ENCODE results near the gene CECR2. TPM values are rescaled to one million over a fixed set of nuclear protein-coding genes. Genes with fewer than 3 reads are reported as not detected.

The CECR2 gene
- total RNA-seq, 1 experiment from 2014 or later: 154 TPM

- Mint-ChIP-seq H3K4me1 (no peaks in the 10 kb centered on the region), H3K9me3 (no peaks in the 10 kb centered on the region), H3K27me3 (ENCODE audit: low read depth) (no peaks in the 10 kb centered on the region), H3K4me3 (no peak overlapping the region), H3K27ac (peak overlapping the region in 1 of 3 experiments; percentile 18; a peak in 1 of 7 replicates), H3K36me3 (ENCODE audit: insufficient read depth in 1 of 3, low read depth in 3 of 3) (peaks cover 3 to 34% (median 28%) of the 10 kb centered on the region in 3 experiments; a peak in 6 of 7 replicates)
- WGBS (ENCODE audit: extremely low coverage, insufficient read length, low lambda C conversion rate): no CpG with 5 or more reads among the region's 4 CpGs
- H3K27me3 ChIP-seq (ENCODE audit: insufficient read depth, low read length): no peaks in the 10 kb centered on the region
- no peak overlapping the region for H3K27ac ChIP-seq (ENCODE audit: insufficient read length, low read depth, low read length)
- no peak overlapping the region for H2BK20ac ChIP-seq (ENCODE audit: low read depth, low read length, poor library complexity, severe bottlenecking)
- no peak overlapping the region for H3K18ac ChIP-seq (ENCODE audit: insufficient read length, low read depth, low read length)
- no peak overlapping the region for H2AK5ac ChIP-seq (ENCODE audit: insufficient read length, low read length)
- H3K4me1 ChIP-seq (ENCODE audit: insufficient read depth, low read length): no peaks in the 10 kb centered on the region
- H3K9ac ChIP-seq (ENCODE audit: extremely low read depth, insufficient read length, low read length): no peak overlapping the region
- 0 out of 2 replicates have a peak, but pooled peaks cover 2% of the 10 kb centered on the region for H3K79me2 ChIP-seq (ENCODE audit: insufficient read depth, low read length)
- no peak overlapping the region for H3T11ph ChIP-seq (ENCODE audit: low read length)
- no peak overlapping the region for H3K23ac ChIP-seq (ENCODE audit: insufficient read length, low read depth, low read length)
- no peaks in the 10 kb centered on the region for H3K9me3 ChIP-seq (ENCODE audit: control insufficient read depth, low read depth, low read length)
- no peak overlapping the region for H2BK120ac ChIP-seq (ENCODE audit: low read depth, low read length, poor library complexity, severe bottlenecking)
- no peak overlapping the region for H2AFZ ChIP-seq (ENCODE audit: low read length)
- H3K79me1 ChIP-seq (ENCODE audit: insufficient read depth, low read depth, low read length, poor library complexity, severe bottlenecking): peaks cover 3% of the 10 kb centered on the region
- no peak overlapping the region for H2BK15ac ChIP-seq (ENCODE audit: low read depth, low read length)
- H4K20me1 ChIP-seq (ENCODE audit: control insufficient read depth, insufficient read depth, insufficient read length): no peaks in the 10 kb centered on the region
- H2BK12ac ChIP-seq (ENCODE audit: insufficient read length, low read depth, low read length): no peak overlapping the region
- H2BK5ac ChIP-seq (ENCODE audit: insufficient read length, low read length): no peak overlapping the region
- no peaks in the 10 kb centered on the region for H3K23me2 ChIP-seq (ENCODE audit: insufficient read length, low read depth, low read length, poor library complexity, severe bottlenecking)
- no peak overlapping the region for H4K91ac ChIP-seq (ENCODE audit: insufficient read length, low read depth, low read length)
- no peak overlapping the region for H3K4ac ChIP-seq (ENCODE audit: low read depth, low read length)
- no peak overlapping the region for H3K56ac ChIP-seq (ENCODE audit: insufficient read length, low read depth, low read length)
- H4K8ac ChIP-seq (replicated peaks; ENCODE audit: insufficient read length, low read depth, low read length): no peak overlapping the region
- no peak overlapping the region for H4K5ac ChIP-seq (ENCODE audit: insufficient read length, low read depth, low read length)
- TF ChIP-seq, protein P1, sequence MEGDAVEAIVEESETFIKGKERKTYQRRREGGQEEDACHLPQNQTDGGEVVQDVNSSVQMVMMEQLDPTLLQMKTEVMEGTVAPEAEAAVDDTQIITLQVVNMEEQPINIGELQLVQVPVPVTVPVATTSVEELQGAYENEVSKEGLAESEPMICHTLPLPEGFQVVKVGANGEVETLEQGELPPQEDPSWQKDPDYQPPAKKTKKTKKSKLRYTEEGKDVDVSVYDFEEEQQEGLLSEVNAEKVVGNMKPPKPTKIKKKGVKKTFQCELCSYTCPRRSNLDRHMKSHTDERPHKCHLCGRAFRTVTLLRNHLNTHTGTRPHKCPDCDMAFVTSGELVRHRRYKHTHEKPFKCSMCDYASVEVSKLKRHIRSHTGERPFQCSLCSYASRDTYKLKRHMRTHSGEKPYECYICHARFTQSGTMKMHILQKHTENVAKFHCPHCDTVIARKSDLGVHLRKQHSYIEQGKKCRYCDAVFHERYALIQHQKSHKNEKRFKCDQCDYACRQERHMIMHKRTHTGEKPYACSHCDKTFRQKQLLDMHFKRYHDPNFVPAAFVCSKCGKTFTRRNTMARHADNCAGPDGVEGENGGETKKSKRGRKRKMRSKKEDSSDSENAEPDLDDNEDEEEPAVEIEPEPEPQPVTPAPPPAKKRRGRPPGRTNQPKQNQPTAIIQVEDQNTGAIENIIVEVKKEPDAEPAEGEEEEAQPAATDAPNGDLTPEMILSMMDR (conservative IDR thresholded peaks at IDR 0.05): no peak
- no peak for DNase-seq
- H3K14ac ChIP-seq (ENCODE audit: insufficient read depth, low read length): no peak overlapping the region
- H3K4me2 ChIP-seq (ENCODE audit: insufficient read depth, insufficient read length, low read length): no peak overlapping the region
Measured at GRCh38 chr22:17603668-17604067, 234.4 kb downstream of the CECR2 start.
